DND-41 (cell line): ENCODE results near the gene MYH9.

Experiments used
- ATAC-seq: fragments of 200-7000 bp; cut with Tn5 transposase; 3 replicates; pipeline ENCODE4 v1.9.1; 2021; ENCODE audit warnings: low read depth; ENCODE audit not compliant: insufficient read depth
- DNase-seq: peaks from one replicate; pipeline ENCODE4 v3.0.0-alpha.2; 2020
- H2AFZ ChIP-seq: 2 replicates; pipeline ENCODE4 v1.6.0; 2012; ENCODE audit warnings: low read depth, low read length
- H3K27ac ChIP-seq: 2 replicates; pipeline ENCODE4 v1.5.1; 2012; ENCODE audit warnings: low read length, inconsistent platforms
- H3K27me3 ChIP-seq: fragments of 200-600 bp; sonication (generic); 2 replicates; pipeline ENCODE4 v1.6.0; 2012; ENCODE audit warnings: low read length, mild to moderate bottlenecking, inconsistent platforms; ENCODE audit not compliant: insufficient read depth, poor library complexity
- H3K36me3 ChIP-seq: 2 replicates; pipeline ENCODE4 v1.5.1; 2012; ENCODE audit warnings: low read length, inconsistent platforms; ENCODE audit not compliant: insufficient read depth
- H3K4me1 ChIP-seq: 2 replicates; pipeline ENCODE4 v1.5.1; 2012; ENCODE audit warnings: mild to moderate bottlenecking, low read length; ENCODE audit not compliant: insufficient read depth
- H3K4me2 ChIP-seq: 2 replicates; pipeline ENCODE4 v1.6.0; 2012; ENCODE audit warnings: mild to moderate bottlenecking, moderate library complexity, low read length, inconsistent platforms; ENCODE audit not compliant: insufficient read depth
- H3K4me3 ChIP-seq, 2 experiments: fragments of 200-600 bp in 1 of 2; shearing (Covaris generic) in 1 of 2; 2 replicates each; pipeline ENCODE4 v1.5.1; 2012 to 2016; ENCODE audit warnings: inconsistent platforms in 2 of 2, low read length in 2 of 2, mild to moderate bottlenecking in 2 of 2, low read depth in 1 of 2, moderate library complexity in 1 of 2
- H3K79me2 ChIP-seq: 2 replicates; pipeline ENCODE4 v1.6.0; 2012; ENCODE audit warnings: low read length, inconsistent platforms; ENCODE audit not compliant: insufficient read depth
- H3K9ac ChIP-seq: 2 replicates; pipeline ENCODE4 v1.6.0; 2012; ENCODE audit warnings: low read depth, mild to moderate bottlenecking, inconsistent platforms, low read length, moderate library complexity
- H3K9me3 ChIP-seq: 2 replicates; pipeline ENCODE4 v1.5.1; 2012; ENCODE audit warnings: low read length, moderate library complexity, mild to moderate bottlenecking, inconsistent platforms; ENCODE audit not compliant: insufficient read depth, severe bottlenecking
- H4K20me1 ChIP-seq: 2 replicates; pipeline ENCODE4 v1.6.0; 2012; ENCODE audit warnings: low read length; ENCODE audit not compliant: insufficient read depth
- CTCF ChIP-seq: IDR thresholded peaks from 2 replicates; pipeline ENCODE4 v1.5.1; 2012; ENCODE audit warnings: borderline replicate concordance, low read length, moderate library complexity, mild to moderate bottlenecking; ENCODE audit not compliant: poor library complexity, severe bottlenecking; ENCODE audit errors: extremely low read depth
- EZH2 ChIP-seq: IDR thresholded peaks from 3 replicates; pipeline ENCODE4 v1.6.1; 2012; ENCODE audit warnings: borderline replicate concordance, low read depth, mild to moderate bottlenecking, moderate library complexity, low read length, inconsistent platforms; ENCODE audit not compliant: severe bottlenecking

Gene MYH9

DNA sequence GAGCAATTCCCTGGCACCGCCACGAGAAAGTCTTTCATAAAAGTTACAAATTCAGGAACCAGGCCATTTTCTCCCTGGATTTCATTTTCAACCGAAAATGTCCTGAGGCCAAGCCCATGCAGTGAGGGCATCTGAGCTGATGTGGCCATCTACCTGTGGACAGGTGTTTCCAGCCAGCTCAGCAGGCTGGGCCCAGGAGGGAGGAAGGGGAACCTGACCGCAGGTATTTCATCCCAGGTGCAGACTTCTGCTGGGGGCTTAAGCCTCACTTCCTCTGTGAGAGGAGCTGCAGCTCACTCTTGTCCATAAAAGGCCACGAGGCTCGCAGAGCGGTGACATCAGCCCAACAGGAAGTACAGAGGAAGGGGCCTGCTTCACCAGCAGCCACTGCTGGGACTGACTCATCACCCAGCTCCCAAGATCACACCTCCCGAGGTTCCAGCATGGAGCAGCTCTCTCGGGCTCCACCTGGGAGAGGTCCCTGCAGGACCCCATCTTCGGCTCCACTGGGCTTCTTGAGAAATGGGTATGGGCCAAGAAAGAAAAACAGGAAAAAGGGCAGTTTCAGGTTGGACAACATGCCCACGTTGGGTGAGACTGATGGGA lies 56.4 kb downstream of the MYH9 start:
- H3K36me3 ChIP-seq = peaks cover 90% of the 10 kb centered on the region
- H3K27me3 ChIP-seq = no peaks in the 10 kb centered on the region
- DNase-seq = peak; percentile 91
- no peaks in the 10 kb centered on the region for H3K9me3 ChIP-seq
- peak overlapping the region; percentile 91 for H3K27ac ChIP-seq
- peaks cover 93% of the 10 kb centered on the region for H3K79me2 ChIP-seq
- no peak overlapping the region for H2AFZ ChIP-seq
- TF ChIP-seq CTCF (no peak), EZH2 (no peak)
- H3K9ac ChIP-seq = peak overlapping the region; percentile 51
- peaks cover 54% of the 10 kb centered on the region for H4K20me1 ChIP-seq
- peak overlapping the region; percentile 55 for H3K4me2 ChIP-seq
- peak overlapping the region in 1 of 2 experiments; percentile 41; a peak in 1 of 4 replicates for H3K4me3 ChIP-seq
- peak; percentile 83 for ATAC-seq
- peaks cover 75% of the 10 kb centered on the region for H3K4me1 ChIP-seq

DNA sequence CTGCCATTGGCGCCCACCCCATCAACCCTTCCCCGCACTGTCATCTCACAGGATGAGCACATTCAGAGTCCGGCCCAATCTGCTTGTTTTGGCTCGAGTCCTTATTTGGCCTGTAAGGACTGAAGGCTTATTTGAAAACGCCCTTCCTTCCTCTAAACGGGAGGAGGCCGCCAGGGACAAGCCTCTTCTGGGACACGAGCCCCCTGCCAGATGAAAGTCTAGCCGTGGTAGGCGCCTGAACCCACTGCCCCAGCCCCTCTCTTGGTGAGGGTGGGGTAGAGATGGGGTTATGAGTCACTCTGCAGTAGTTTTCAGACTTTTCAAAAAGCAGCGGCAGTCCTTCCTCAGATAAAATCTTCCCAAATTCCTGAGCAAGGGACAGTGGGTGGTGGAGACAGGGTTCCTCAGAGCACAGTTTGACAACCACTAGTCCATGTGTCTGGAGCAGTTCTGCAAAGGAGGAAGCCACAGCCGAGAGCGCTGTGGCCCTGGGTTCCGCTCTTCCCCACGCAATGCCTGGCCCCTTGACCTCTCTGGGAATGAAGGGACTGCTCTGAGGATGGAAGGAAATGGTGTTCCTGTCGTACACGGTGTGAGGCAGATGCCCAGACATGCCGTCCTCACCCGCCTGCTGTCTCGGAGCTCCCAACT lies 57.0 kb downstream of the MYH9 start:
- Histone ChIP-seq H3K4me2 (peak overlapping the region; percentile 55), H3K9ac (peak overlapping the region; percentile 44), H3K27ac (peak overlapping the region; percentile 91), H4K20me1 (peaks cover 53% of the 10 kb centered on the region), H3K4me1 (peaks cover 75% of the 10 kb centered on the region), H2AFZ (no peak overlapping the region), H3K9me3 (no peaks in the 10 kb centered on the region), H3K36me3 (peaks cover 90% of the 10 kb centered on the region), H3K27me3 (no peaks in the 10 kb centered on the region), H3K79me2 (peaks cover 86% of the 10 kb centered on the region), H3K4me3 (no peak overlapping the region; a peak in 1 of 4 replicates)
- DNase-seq (peak; percentile 45), ATAC-seq (no peak)
- no peak for TF ChIP-seq EZH2

GRCh38 chr22:36330127-36330526 lies 57.6 kb downstream of the MYH9 start:
- peaks cover 48% of the 10 kb centered on the region for H4K20me1 ChIP-seq
- ATAC-seq (no peak), DNase-seq (no peak)
- H3K36me3 ChIP-seq = peaks cover 90% of the 10 kb centered on the region
- H3K27ac ChIP-seq = peak overlapping the region; percentile 91
- H3K4me3 ChIP-seq = no peak overlapping the region; a peak in 1 of 4 replicates
- peak overlapping the region; percentile 49; the same call in 1 of the 2 replicates for H3K4me2 ChIP-seq
- TF ChIP-seq CTCF (no peak), EZH2 (no peak)
- H2AFZ ChIP-seq = no peak overlapping the region
- H3K4me1 ChIP-seq = peaks cover 70% of the 10 kb centered on the region
- H3K27me3 ChIP-seq = no peaks in the 10 kb centered on the region
- H3K79me2 ChIP-seq = peaks cover 80% of the 10 kb centered on the region
- no peaks in the 10 kb centered on the region for H3K9me3 ChIP-seq
- H3K9ac ChIP-seq = peak overlapping the region; percentile 44

DNA sequence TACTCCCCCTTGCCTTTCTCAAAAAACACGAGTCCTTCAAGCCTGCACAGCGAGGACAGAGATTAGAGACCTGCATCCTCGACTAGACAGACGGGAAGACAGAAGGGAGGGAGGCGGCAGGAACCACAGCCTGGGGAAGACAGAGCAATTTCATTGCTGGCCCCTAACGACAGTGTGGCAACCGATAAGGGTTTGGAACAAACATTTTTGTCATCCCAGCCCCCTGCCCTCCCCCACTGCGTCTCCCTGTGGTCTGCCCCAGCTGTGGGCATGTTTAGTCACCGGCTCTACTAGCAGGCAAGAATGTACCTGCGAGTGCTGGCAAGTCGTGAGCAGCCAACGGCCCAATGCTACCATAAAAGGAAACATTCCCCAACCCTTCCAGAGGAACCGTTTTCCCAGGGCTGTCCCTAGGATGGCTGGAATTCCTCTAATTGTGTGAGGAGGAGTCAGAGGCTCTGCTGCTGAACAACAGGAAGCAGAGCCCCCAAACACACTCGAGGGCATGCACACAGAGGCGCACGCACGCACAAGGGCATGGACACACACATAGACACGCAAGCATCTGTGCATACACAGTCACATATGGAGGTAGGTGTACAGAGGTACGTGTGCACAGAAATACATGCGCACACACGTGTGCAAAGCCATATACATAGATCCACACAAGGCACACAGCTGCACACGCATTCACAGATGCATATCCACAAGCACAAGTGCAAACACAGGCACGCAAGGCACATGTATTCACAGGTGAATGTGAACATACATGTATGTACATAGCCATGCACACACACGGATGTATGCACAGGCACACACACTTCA lies 58.3 kb downstream of the MYH9 start:
- Histone ChIP-seq H3K4me3 (peak overlapping the region in 1 of 2 experiments; percentile 12; a peak in 1 of 4 replicates), H3K4me1 (peaks cover 64% of the 10 kb centered on the region), H3K27me3 (no peaks in the 10 kb centered on the region), H3K79me2 (peaks cover 76% of the 10 kb centered on the region), H2AFZ (no peak overlapping the region), H3K4me2 (peak overlapping the region; percentile 49), H3K27ac (peak overlapping the region; percentile 91), H3K9me3 (no peaks in the 10 kb centered on the region), H4K20me1 (peaks cover 43% of the 10 kb centered on the region), H3K9ac (peak overlapping the region; percentile 44), H3K36me3 (peaks cover 90% of the 10 kb centered on the region)
- DNase-seq (peak; percentile 93), ATAC-seq (peak; percentile 71)
- no peak for TF ChIP-seq EZH2
- TF ChIP-seq CTCF = no peak
